ENCODE measurements around the gene SERP2.

- TF ChIP-seq LEF1 (IDR thresholded peaks at IDR 0.05; ENCODE audit: borderline replicate concordance) (no peak), FOXM1 (IDR thresholded peaks at IDR 0.05; ENCODE audit: borderline replicate concordance) (no peak), TARDBP (IDR thresholded peaks at IDR 0.05) (no peak), FOXA1 (IDR thresholded peaks at IDR 0.05) (no peak), PKNOX1 (IDR thresholded peaks at IDR 0.05) (no peak), SUZ12 (IDR thresholded peaks at IDR 0.05) (no peak), HDGF (IDR thresholded peaks at IDR 0.05; ENCODE audit: borderline replicate concordance) (no peak), CTBP1 (IDR thresholded peaks at IDR 0.05; ENCODE audit: borderline replicate concordance) (no peak), ELF4 (IDR thresholded peaks at IDR 0.05) (no peak), ZNF384 (IDR thresholded peaks at IDR 0.05) (no peak), SP1 (IDR thresholded peaks at IDR 0.05) (no peak)
Measured at GRCh38 chr13:44410328-44410859, 36.8 kb downstream of the SERP2 start.

All from HEK293T (cell line).